Esophagus squamous epithelium (tissue), 5 donors: Measurements from ENCODE around the gene FES. TPM values are rescaled to one million over a fixed set of nuclear protein-coding genes. Genes with fewer than 3 reads are reported as not detected.
A peak's percentile ranks its signal among the peaks of the same experiment; 100 is the strongest.
"Not testable (repeated sequence)": the region's sequence is repeated elsewhere in the genome, so short reads cannot be mapped to it uniquely, and the experiment has no call there.

Experiments used
- DNase-seq: peaks from one replicate; lab custom pipeline; 2025; lab: John Stamatoyannopoulos, UW
- H3K27ac ChIP-seq, 4 donors: fragments of 200-600 bp; sonication (generic); one replicate each; pipeline ENCODE4 v1.5.1; 2016 to 2019; ENCODE audit warnings: mild to moderate bottlenecking in 1 of 4
- H3K27me3 ChIP-seq, 4 donors: fragments of 200-600 bp; sonication (generic); 1 replicate in 3 of 4; 2 replicates in 1 of 4; pipeline versions ENCODE4 v1.5.1 to v1.6.0; 2017 to 2021; ENCODE audit warnings: antibody characterized with exemption in 1 of 4
- H3K36me3 ChIP-seq, 3 donors: fragments of 200-600 bp; sonication (generic); one replicate each; pipeline ENCODE4 v1.5.1; 2016 to 2019
- H3K4me1 ChIP-seq, 3 donors: fragments of 200-600 bp; sonication (generic); one replicate each; pipeline ENCODE4 v1.5.1; 2017 to 2019
- H3K4me3 ChIP-seq, 4 donors: fragments of 200-600 bp; sonication (generic); 1 replicate in 3 of 4; 2 replicates in 1 of 4; pipeline ENCODE4 v1.5.1; 2016 to 2019; ENCODE audit warnings: mild to moderate bottlenecking in 2 of 4, moderate library complexity in 1 of 4
- H3K9me3 ChIP-seq, 3 donors: fragments of 200-600 bp; sonication (generic); one replicate each; pipeline ENCODE4 v1.5.1; 2016 to 2019
- POLR2A ChIP-seq, 4 donors: fragments of 450-650 bp; IDR thresholded peaks; one replicate each; pipeline ENCODE4 v1.6.1; 2017; ENCODE audit warnings: antibody characterized with exemption in 4 of 4, mild to moderate bottlenecking in 4 of 4, moderate library complexity in 3 of 4
- WGBS, 2 donors: methylation state at CpG; one replicate each; pipeline ENCODE4 v1.1.5; 2018; 5-methylcytosine and 5-hydroxymethylcytosine counted together
- intact Hi-C: fragments of 100-400 bp; cut with DNase I; formaldehyde crosslinking; loops from one replicate; pipeline ENCODE4 v1.15.0; 2022
- total RNA-seq, 4 donors: library from RNA; depleted of rRNA; stranded (reverse); fragments of >200 nt; gene quantifications; one replicate each; pipeline ENCODE4 v1.1.0, GENCODE V29; 2016
- TF ChIP-seq, protein P1 (sequence below), 6 experiments: fragments of 450-650 bp in 4 of 6; fragments of 200-600 bp in 2 of 6; sonication (generic) in 2 of 6; IDR thresholded peaks; one replicate each; pipeline ENCODE4 v1.5.1; 2016 to 2019; ENCODE audit warnings: antibody characterized with exemption in 6 of 6, mild to moderate bottlenecking in 4 of 6, moderate library complexity in 4 of 6
- donor health status: DM: yes; HTN: yes; CAD: no.

FES gene
- total RNA-seq, 4 donors from 2014 or later: 1.8 to 13.4 (median 9.7) TPM

DNA sequence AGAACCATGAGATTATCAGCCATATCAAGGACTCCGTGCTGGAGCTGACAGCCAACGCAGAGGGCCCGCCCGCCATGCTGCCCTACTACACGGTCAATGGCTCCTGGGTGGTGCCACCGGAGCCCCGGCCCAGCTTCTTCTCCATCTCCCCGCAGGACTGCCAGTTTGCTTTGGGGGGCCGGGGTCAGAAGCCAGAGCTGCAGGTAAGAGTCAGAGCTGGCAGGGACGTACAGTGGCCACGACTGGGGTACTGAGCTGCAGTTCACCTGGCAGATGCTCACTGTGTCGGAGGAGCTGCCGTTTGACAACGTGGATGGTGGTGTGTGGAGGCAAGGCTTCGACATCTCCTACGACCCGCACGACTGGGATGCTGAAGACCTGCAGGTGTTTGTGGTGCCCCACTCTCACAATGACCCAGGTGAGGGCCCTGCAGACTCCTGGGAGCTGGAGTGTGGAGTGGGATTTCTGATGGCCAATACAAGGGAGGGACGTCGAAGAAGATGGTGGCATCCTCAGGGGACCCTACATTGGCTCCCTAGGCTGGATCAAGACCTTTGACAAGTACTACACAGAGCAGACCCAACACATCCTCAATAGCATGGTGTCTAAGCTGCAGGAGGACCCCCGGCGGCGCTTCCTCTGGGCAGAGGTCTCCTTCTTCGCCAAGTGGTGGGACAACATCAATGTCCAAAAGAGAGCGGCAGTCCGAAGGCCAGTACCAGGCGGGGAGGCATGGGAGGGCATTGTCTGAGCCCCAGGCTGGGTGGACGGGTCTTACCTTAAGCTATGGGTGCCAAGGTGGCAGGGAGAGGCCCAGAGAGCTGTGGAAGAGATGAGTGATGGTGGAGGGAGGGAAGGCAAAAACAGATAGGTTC is 21.2 kb downstream of the FES start:
- intact Hi-C loops: no loop called here
- no peak for DNase-seq

GRCh38 chr15:90906181-90906849 is 22.0 kb downstream of the FES start:
- TF ChIP-seq, protein P1, sequence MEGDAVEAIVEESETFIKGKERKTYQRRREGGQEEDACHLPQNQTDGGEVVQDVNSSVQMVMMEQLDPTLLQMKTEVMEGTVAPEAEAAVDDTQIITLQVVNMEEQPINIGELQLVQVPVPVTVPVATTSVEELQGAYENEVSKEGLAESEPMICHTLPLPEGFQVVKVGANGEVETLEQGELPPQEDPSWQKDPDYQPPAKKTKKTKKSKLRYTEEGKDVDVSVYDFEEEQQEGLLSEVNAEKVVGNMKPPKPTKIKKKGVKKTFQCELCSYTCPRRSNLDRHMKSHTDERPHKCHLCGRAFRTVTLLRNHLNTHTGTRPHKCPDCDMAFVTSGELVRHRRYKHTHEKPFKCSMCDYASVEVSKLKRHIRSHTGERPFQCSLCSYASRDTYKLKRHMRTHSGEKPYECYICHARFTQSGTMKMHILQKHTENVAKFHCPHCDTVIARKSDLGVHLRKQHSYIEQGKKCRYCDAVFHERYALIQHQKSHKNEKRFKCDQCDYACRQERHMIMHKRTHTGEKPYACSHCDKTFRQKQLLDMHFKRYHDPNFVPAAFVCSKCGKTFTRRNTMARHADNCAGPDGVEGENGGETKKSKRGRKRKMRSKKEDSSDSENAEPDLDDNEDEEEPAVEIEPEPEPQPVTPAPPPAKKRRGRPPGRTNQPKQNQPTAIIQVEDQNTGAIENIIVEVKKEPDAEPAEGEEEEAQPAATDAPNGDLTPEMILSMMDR (IDR thresholded peaks at IDR 0.05): no peak
- TF ChIP-seq POLR2A (IDR thresholded peaks at IDR 0.05): no peak
- H3K36me3 ChIP-seq: peaks cover 21 to 66% (median 41%) of the 10 kb centered on the region in 3 donors
- H3K27ac ChIP-seq: no peak overlapping the region
- DNase-seq: no peak
- 92 to 96% methylated on average over 4 to 7 of the region's 11 CpGs for WGBS, 2 donors
- intact Hi-C loops: no loop called here
- no peak overlapping the region for H3K4me3 ChIP-seq
- H3K9me3 ChIP-seq: no peaks in the 10 kb centered on the region
- peaks cover 14 to 31% (median 14%) of the 10 kb centered on the region in 3 donors for H3K4me1 ChIP-seq
- no peaks in the 10 kb centered on the region for H3K27me3 ChIP-seq

More for the DNA sequence above, 21.2 kb downstream of the FES start:
- 95% methylated on average over 9 to 12 of the region's 28 CpGs for WGBS, 2 donors
- H3K4me3 ChIP-seq: no peak overlapping the region
- no peak overlapping the region for H3K27ac ChIP-seq
- peaks cover 13 to 58% (median 35%) of the 10 kb centered on the region in 3 donors for H3K36me3 ChIP-seq
- H3K27me3 ChIP-seq: no peaks in the 10 kb centered on the region
- peaks cover 14 to 34% (median 14%) of the 10 kb centered on the region in 3 donors for H3K4me1 ChIP-seq
- no peaks in the 10 kb centered on the region for H3K9me3 ChIP-seq
- TF ChIP-seq, protein P1 (IDR thresholded peaks at IDR 0.05): no peak
- TF ChIP-seq POLR2A (IDR thresholded peaks at IDR 0.05): no peak

GRCh38 chr15:90907051-90907660 is 22.9 kb downstream of the FES start:
- Histone ChIP-seq H3K27ac (peak overlapping the region in 1 of 4 donors; percentile 16), H3K36me3 (peaks cover 27 to 74% (median 48%) of the 10 kb centered on the region in 3 donors), H3K4me3 (no peak overlapping the region), H3K9me3 (no peaks in the 10 kb centered on the region), H3K4me1 (peaks cover 9 to 23% (median 10%) of the 10 kb centered on the region in 3 donors), H3K27me3 (no peaks in the 10 kb centered on the region)
- intact Hi-C loops: no loop called here
- no peak for DNase-seq
- WGBS, 2 donors: 82 to 95% methylated on average over 11 to 13 of the region's 15 CpGs
- TF ChIP-seq, protein P1 (IDR thresholded peaks at IDR 0.05): no peak
- no peak for TF ChIP-seq POLR2A (IDR thresholded peaks at IDR 0.05)

GRCh38 chr15:90907838-90908507 is 23.7 kb downstream of the FES start:
- no peak for DNase-seq
- Histone ChIP-seq H3K27ac (no peak overlapping the region), H3K27me3 (no peaks in the 10 kb centered on the region), H3K9me3 (no peaks in the 10 kb centered on the region), H3K4me3 (no peak overlapping the region), H3K36me3 (peaks cover 35 to 82% (median 56%) of the 10 kb centered on the region in 3 donors), H3K4me1 (peaks cover 8 to 23% (median 9%) of the 10 kb centered on the region in 3 donors)
- 81 to 88% methylated on average over 8 to 9 of the region's 9 CpGs for WGBS, 2 donors
- TF ChIP-seq, protein P1 (IDR thresholded peaks at IDR 0.05): no peak
- no peak for TF ChIP-seq POLR2A (IDR thresholded peaks at IDR 0.05)
- intact Hi-C loops: no loop called here

- DNase-seq, intact Hi-C loops, H3K9me3 ChIP-seq, H3K4me1 ChIP-seq, H3K27ac ChIP-seq, H3K4me3 ChIP-seq, H3K27me3 ChIP-seq: not testable (repeated sequence)
- WGBS, 2 donors: 81 to 87% methylated on average over 9 to 11 of the region's 11 CpGs
- peaks cover 50 to 97% (median 63%) of the 10 kb centered on the region in 3 donors for H3K36me3 ChIP-seq
These were observed 25.1 kb downstream of the FES start for GRCh38 chr15:90909449-90909848.
